Measurements from ENCODE around the gene IMMP2L. TPM values are rescaled to one million over a fixed set of nuclear protein-coding genes. Genes with fewer than 3 reads are reported as not detected.

IMMP2L gene
- total RNA-seq, 1 experiment from 2014 or later = 13.6 TPM

DNA sequence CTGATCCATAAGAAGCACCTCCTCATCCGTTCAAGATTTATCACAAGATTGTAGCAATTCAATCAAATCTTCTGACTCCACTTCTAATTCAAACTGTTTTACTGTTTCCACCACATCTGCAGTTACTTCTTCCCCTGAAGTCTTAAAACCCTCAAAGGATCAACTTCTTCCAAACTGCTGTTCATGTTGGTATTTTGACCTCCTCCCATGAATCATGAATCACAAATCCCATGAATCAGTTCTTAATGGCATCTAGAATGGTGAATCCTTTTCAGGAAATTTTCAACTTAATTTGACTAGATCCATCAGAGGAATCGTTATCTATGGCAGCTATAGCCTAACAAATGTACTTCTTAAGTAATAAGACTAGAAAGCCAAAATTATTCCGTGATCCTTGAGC, 122.3 kb downstream of the IMMP2L start:
- Mint-ChIP-seq H3K27ac (no peak overlapping the region), H3K4me3 (no peak overlapping the region), H3K4me1 (peaks cover 2% of the 10 kb centered on the region; the same call in 1 of the 2 replicates), H3K36me3 (peaks cover 3% of the 10 kb centered on the region; the same call in 1 of the 2 replicates), H3K27me3 (ENCODE audit: low read depth) (no peaks in the 10 kb centered on the region), H3K9me3 (peaks cover 6% of the 10 kb centered on the region)
- ChIA-PET POLR2A (no interaction called here), CTCF (no interaction called here)
- ATAC-seq (no peak), DNase-seq (ENCODE audit: low spot score) (no peak)
- TF ChIP-seq IRF2 (CRISPR knock-in tag; IDR thresholded peaks at IDR 0.05; ENCODE audit: borderline replicate concordance, low read depth) (no peak), TP53 (CRISPR knock-in tag; IDR thresholded peaks at IDR 0.05) (no peak)

DNA sequence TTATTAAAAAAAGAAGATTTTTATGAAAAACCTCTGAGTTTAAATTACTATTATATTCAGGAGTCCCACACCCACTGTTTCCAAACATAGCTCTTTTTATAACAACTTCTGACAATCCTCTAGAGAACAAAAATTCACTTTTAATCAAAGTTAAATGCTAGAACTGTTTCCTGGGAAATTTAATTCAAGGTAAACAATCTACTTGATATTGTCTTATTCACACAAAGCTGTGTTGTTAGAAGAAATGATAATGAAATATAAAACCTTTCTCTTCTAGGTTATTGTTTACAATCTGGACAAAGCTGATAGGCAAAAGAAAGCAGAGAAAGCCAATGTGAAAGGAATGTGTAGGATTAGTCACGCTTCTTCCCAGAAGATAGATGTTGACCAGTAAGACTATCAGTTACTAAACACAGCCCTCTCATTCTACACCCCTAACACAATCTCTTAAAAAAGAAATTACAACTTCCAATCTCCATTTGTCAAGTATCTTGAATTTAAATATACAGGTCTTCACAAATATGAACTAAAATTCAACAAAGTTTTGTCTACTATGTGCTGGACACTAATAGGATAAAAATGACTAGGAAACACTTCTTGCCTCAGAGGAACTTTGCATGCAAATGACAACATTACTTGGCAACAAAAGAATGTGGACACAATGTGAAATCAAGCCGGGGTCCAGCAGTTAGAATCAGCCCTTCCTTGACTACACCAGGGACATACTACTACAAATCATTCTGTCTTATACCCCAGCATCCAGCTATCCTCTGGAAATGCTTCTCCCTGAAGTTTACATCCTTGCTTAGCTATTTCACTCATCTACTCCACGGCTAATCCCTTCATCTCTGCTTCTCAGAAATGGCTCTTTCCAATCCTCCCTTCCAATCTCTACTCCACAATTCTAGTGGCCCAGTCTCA, 123.7 kb downstream of the IMMP2L start:
- ATAC-seq = no peak
- Mint-ChIP-seq H3K4me3 (no peak overlapping the region), H3K27ac (no peak overlapping the region), H3K9me3 (peaks cover 17% of the 10 kb centered on the region), H3K27me3 (ENCODE audit: low read depth) (no peaks in the 10 kb centered on the region), H3K4me1 (peaks cover 2% of the 10 kb centered on the region; the same call in 1 of the 2 replicates), H3K36me3 (peaks cover 12% of the 10 kb centered on the region)
- no peak for DNase-seq (ENCODE audit: low spot score)
- no peak for TF ChIP-seq EMX1 (CRISPR knock-in tag; IDR thresholded peaks at IDR 0.05)
- TF ChIP-seq, protein P1, sequence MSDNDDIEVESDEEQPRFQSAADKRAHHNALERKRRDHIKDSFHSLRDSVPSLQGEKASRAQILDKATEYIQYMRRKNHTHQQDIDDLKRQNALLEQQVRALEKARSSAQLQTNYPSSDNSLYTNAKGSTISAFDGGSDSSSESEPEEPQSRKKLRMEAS (CRISPR knock-in tag; IDR thresholded peaks at IDR 0.05) = no peak
- TF ChIP-seq, protein P2, sequence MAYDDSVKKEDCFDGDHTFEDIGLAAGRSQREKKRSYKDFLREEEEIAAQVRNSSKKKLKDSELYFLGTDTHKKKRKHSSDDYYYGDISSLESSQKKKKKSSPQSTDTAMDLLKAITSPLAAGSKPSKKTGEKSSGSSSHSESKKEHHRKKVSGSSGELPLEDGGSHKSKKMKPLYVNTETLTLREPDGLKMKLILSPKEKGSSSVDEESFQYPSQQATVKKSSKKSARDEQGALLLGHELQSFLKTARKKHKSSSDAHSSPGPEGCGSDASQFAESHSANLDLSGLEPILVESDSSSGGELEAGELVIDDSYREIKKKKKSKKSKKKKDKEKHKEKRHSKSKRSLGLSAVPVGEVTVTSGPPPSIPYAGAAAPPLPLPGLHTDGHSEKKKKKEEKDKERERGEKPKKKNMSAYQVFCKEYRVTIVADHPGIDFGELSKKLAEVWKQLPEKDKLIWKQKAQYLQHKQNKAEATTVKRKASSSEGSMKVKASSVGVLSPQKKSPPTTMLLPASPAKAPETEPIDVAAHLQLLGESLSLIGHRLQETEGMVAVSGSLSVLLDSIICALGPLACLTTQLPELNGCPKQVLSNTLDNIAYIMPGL (CRISPR knock-in tag; IDR thresholded peaks at IDR 0.05) = no peak
- TF ChIP-seq, protein P3, sequence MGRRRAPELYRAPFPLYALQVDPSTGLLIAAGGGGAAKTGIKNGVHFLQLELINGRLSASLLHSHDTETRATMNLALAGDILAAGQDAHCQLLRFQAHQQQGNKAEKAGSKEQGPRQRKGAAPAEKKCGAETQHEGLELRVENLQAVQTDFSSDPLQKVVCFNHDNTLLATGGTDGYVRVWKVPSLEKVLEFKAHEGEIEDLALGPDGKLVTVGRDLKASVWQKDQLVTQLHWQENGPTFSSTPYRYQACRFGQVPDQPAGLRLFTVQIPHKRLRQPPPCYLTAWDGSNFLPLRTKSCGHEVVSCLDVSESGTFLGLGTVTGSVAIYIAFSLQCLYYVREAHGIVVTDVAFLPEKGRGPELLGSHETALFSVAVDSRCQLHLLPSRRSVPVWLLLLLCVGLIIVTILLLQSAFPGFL (CRISPR knock-in tag; IDR thresholded peaks at IDR 0.05; ENCODE audit: borderline replicate concordance) = no peak
- TF ChIP-seq NR2C2 (CRISPR knock-in tag; IDR thresholded peaks at IDR 0.05) = no peak
- no peak for TF ChIP-seq GABPB1 (CRISPR knock-in tag; IDR thresholded peaks at IDR 0.05)
- TF ChIP-seq, protein P4, sequence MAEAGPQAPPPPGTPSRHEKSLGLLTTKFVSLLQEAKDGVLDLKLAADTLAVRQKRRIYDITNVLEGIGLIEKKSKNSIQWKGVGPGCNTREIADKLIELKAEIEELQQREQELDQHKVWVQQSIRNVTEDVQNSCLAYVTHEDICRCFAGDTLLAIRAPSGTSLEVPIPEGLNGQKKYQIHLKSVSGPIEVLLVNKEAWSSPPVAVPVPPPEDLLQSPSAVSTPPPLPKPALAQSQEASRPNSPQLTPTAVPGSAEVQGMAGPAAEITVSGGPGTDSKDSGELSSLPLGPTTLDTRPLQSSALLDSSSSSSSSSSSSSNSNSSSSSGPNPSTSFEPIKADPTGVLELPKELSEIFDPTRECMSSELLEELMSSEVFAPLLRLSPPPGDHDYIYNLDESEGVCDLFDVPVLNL (CRISPR knock-in tag; IDR thresholded peaks at IDR 0.05; ENCODE audit: borderline replicate concordance, low read depth) = no peak
- TF ChIP-seq KAT7 (CRISPR knock-in tag; IDR thresholded peaks at IDR 0.05; ENCODE audit: borderline replicate concordance) = no peak
- TF ChIP-seq, protein P5, sequence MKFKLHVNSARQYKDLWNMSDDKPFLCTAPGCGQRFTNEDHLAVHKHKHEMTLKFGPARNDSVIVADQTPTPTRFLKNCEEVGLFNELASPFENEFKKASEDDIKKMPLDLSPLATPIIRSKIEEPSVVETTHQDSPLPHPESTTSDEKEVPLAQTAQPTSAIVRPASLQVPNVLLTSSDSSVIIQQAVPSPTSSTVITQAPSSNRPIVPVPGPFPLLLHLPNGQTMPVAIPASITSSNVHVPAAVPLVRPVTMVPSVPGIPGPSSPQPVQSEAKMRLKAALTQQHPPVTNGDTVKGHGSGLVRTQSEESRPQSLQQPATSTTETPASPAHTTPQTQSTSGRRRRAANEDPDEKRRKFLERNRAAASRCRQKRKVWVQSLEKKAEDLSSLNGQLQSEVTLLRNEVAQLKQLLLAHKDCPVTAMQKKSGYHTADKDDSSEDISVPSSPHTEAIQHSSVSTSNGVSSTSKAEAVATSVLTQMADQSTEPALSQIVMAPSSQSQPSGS (CRISPR knock-in tag; IDR thresholded peaks at IDR 0.05; ENCODE audit: borderline replicate concordance, low read depth) = no peak
- TF ChIP-seq CBFB (CRISPR knock-in tag; IDR thresholded peaks at IDR 0.05; ENCODE audit: low read depth) = no peak
- ChIA-PET CTCF (no interaction called here), POLR2A (no interaction called here)

DNA sequence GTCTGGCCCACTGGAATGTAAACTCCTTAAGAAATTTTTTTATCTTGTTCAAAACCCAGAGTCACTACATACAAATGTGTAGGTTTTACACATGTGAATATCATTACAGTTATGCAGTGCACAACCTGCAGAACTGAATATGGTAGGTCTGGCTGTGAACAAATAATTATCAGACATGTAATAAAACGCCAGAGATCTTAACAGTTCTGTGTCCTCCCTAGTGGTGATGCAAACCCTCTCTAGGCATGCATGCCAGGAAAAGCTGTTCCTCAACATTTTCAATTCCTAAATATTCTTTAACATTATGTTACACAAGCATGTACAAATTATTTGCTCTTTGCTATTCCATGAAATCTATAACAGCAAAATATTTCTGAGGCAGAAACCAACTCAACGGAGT, 124.6 kb downstream of the IMMP2L start:
- peaks cover 21% of the 10 kb centered on the region for H3K36me3 Mint-ChIP-seq
- POLR2A ChIA-PET = no interaction called here
- ATAC-seq = no peak
- TF ChIP-seq, protein P1 (CRISPR knock-in tag; IDR thresholded peaks at IDR 0.05) = no peak
- TF ChIP-seq, protein P6, sequence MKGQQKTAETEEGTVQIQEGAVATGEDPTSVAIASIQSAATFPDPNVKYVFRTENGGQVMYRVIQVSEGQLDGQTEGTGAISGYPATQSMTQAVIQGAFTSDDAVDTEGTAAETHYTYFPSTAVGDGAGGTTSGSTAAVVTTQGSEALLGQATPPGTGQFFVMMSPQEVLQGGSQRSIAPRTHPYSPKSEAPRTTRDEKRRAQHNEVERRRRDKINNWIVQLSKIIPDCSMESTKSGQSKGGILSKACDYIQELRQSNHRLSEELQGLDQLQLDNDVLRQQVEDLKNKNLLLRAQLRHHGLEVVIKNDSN (CRISPR knock-in tag; IDR thresholded peaks at IDR 0.05) = no peak
- TF ChIP-seq, protein P7, sequence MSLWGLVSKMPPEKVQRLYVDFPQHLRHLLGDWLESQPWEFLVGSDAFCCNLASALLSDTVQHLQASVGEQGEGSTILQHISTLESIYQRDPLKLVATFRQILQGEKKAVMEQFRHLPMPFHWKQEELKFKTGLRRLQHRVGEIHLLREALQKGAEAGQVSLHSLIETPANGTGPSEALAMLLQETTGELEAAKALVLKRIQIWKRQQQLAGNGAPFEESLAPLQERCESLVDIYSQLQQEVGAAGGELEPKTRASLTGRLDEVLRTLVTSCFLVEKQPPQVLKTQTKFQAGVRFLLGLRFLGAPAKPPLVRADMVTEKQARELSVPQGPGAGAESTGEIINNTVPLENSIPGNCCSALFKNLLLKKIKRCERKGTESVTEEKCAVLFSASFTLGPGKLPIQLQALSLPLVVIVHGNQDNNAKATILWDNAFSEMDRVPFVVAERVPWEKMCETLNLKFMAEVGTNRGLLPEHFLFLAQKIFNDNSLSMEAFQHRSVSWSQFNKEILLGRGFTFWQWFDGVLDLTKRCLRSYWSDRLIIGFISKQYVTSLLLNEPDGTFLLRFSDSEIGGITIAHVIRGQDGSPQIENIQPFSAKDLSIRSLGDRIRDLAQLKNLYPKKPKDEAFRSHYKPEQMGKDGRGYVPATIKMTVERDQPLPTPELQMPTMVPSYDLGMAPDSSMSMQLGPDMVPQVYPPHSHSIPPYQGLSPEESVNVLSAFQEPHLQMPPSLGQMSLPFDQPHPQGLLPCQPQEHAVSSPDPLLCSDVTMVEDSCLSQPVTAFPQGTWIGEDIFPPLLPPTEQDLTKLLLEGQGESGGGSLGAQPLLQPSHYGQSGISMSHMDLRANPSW (CRISPR knock-in tag; conservative IDR thresholded peaks at IDR 0.05; ENCODE audit: low read depth) = no peak
- TF ChIP-seq, protein P8, sequence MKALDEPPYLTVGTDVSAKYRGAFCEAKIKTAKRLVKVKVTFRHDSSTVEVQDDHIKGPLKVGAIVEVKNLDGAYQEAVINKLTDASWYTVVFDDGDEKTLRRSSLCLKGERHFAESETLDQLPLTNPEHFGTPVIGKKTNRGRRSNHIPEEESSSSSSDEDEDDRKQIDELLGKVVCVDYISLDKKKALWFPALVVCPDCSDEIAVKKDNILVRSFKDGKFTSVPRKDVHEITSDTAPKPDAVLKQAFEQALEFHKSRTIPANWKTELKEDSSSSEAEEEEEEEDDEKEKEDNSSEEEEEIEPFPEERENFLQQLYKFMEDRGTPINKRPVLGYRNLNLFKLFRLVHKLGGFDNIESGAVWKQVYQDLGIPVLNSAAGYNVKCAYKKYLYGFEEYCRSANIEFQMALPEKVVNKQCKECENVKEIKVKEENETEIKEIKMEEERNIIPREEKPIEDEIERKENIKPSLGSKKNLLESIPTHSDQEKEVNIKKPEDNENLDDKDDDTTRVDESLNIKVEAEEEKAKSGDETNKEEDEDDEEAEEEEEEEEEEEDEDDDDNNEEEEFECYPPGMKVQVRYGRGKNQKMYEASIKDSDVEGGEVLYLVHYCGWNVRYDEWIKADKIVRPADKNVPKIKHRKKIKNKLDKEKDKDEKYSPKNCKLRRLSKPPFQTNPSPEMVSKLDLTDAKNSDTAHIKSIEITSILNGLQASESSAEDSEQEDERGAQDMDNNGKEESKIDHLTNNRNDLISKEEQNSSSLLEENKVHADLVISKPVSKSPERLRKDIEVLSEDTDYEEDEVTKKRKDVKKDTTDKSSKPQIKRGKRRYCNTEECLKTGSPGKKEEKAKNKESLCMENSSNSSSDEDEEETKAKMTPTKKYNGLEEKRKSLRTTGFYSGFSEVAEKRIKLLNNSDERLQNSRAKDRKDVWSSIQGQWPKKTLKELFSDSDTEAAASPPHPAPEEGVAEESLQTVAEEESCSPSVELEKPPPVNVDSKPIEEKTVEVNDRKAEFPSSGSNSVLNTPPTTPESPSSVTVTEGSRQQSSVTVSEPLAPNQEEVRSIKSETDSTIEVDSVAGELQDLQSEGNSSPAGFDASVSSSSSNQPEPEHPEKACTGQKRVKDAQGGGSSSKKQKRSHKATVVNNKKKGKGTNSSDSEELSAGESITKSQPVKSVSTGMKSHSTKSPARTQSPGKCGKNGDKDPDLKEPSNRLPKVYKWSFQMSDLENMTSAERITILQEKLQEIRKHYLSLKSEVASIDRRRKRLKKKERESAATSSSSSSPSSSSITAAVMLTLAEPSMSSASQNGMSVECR (CRISPR knock-in tag; IDR thresholded peaks at IDR 0.05; ENCODE audit: borderline replicate concordance) = no peak

More for the DNA sequence above, 124.6 kb downstream of the IMMP2L start:
- CTCF ChIA-PET = no interaction called here
- Mint-ChIP-seq H3K4me1 (peaks cover 2% of the 10 kb centered on the region; the same call in 1 of the 2 replicates), H3K9me3 (peaks cover 26% of the 10 kb centered on the region), H3K27ac (no peak overlapping the region), H3K4me3 (no peak overlapping the region), H3K27me3 (ENCODE audit: low read depth) (no peaks in the 10 kb centered on the region)
- DNase-seq (ENCODE audit: low spot score) = no peak

Data from WTC11 (cell line).